Sigmoid colon (tissue), 4 donors: ENCODE results near the gene MMP20.

Source experiments
- CTCF ChIP-seq, 4 experiments: fragments of 450-650 bp in 3 of 4; fragments of 200-600 bp in 1 of 4; IDR thresholded peaks; one replicate each; pipeline ENCODE4 v1.5.1; 2016 to 2019; ENCODE audit warnings: antibody characterized with exemption in 4 of 4, mild to moderate bottlenecking in 3 of 4, moderate library complexity in 2 of 4
- EP300 ChIP-seq, 4 donors: sonication (generic); formaldehyde crosslinking; IDR thresholded peaks; one replicate each; pipeline ENCODE4 v1.6.1; 2017; ENCODE audit warnings: antibody characterized with exemption in 4 of 4
- POLR2A ChIP-seq, 2 donors: fragments of 450-650 bp; IDR thresholded peaks; one replicate each; pipeline ENCODE4 v1.6.1; 2016; ENCODE audit warnings: antibody characterized with exemption in 2 of 2, mild to moderate bottlenecking in 2 of 2, moderate library complexity in 2 of 2
- POLR2AphosphoS5 ChIP-seq, 4 donors: sonication (generic); formaldehyde crosslinking; IDR thresholded peaks; one replicate each; pipeline ENCODE4 v1.6.1; 2017; ENCODE audit warnings: antibody characterized with exemption in 4 of 4

- TF ChIP-seq CTCF (IDR thresholded peaks at IDR 0.05): no peak
- TF ChIP-seq POLR2A (IDR thresholded peaks at IDR 0.05): no peak
- TF ChIP-seq EP300 (IDR thresholded peaks at IDR 0.05): no peak
- TF ChIP-seq POLR2AphosphoS5 (IDR thresholded peaks at IDR 0.05): no peak
Measured at GRCh38 chr11:102546427-102546826, 78.7 kb downstream of the MMP20 start.
